BLaER1 treated with 17β-estradiol and CSF1 and Interleukin-3, amounts not matched to agents 10 nM and 100 nM (cell line): Measurements from ENCODE around the gene FKBP8.
A peak's percentile ranks its signal among the peaks of the same experiment; 100 is the strongest.

Experiments used
- H3K27ac ChIP-seq, 11 experiments: shearing (Covaris generic); formaldehyde crosslinking; 2 replicates each; pipeline ENCODE4 v1.8.1; 2022
- H3K27me3 ChIP-seq, 11 experiments: shearing (Covaris generic); formaldehyde crosslinking; 2 replicates each; pipeline ENCODE4 v1.8.1; 2022
- H3K36me3 ChIP-seq, 11 experiments: shearing (Covaris generic); formaldehyde crosslinking; 2 replicates each; pipeline ENCODE4 v1.8.1; 2022
- H3K4me1 ChIP-seq, 10 experiments: shearing (Covaris generic); formaldehyde crosslinking; 2 replicates each; pipeline ENCODE4 v1.8.1; 2022
- H3K4me2 ChIP-seq, 11 experiments: shearing (Covaris generic); formaldehyde crosslinking; 2 replicates each; pipeline ENCODE4 v1.8.1; 2022
- H3K4me3 ChIP-seq, 10 experiments: shearing (Covaris generic); formaldehyde crosslinking; 2 replicates each; pipeline ENCODE4 v1.8.1; 2022
- H3K9ac ChIP-seq, 11 experiments: shearing (Covaris generic); formaldehyde crosslinking; 2 replicates each; pipeline ENCODE4 v1.8.1; 2022
- H3K9me3 ChIP-seq, 11 experiments: shearing (Covaris generic); formaldehyde crosslinking; replicated peaks in 1 of 11; 2 replicates each; pipeline ENCODE4 v1.8.1; 2022
- H4K20me1 ChIP-seq, 11 experiments: shearing (Covaris generic); formaldehyde crosslinking; 2 replicates each; pipeline ENCODE4 v1.8.1; 2022
- Cebpa-rat ChIP-seq, 11 experiments: shearing (Covaris generic); IDR thresholded peaks; 2 replicates each; pipeline ENCODE4 v1.8.1; 2022

Gene FKBP8

DNA sequence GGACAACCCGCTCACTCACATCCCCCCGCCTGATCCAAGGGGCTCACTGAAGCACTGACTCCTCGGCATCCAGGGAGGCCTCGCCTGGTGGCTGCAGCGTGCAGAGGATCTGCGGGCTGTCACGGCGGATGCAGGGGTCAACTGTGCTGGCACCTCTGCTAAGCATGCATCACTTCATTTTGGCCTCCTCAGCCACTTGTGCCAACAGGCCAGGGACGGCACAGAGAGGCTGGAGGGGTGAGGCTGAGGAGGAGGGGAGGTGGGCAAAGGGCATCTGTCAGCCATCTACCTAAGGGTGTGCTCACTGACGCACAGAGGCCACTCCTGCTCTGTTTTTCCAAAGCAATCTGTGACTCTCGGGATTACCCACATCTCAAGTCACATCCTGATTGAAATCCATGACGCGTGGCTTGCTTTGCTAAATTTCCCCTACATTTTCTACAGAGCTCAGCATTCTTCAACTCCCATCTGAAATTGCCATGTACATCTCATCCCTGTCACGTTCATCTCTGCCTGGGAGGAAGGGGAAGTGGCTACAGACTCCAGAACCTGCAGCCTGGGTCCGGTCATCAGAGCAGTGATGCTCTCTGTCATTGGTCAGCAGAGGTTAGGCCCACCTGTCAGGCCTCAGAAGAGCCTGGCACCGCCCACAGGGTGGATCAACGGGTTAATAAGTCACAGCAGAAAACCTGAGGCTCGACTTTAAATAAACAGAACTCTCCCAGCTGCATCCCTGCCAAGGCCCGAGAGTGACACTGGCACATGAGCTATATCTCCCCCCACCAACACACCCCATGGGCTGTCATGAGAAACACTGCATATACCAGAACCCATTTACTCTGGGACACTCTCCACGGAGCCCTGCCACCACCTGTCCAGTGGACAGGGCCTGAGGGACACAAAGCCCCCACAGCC, 39.1 kb downstream of the FKBP8 start:
- peaks cover 98 to 100% (median 100%) of the 10 kb centered on the region in 11 experiments for H4K20me1 ChIP-seq
- H3K36me3 ChIP-seq = peaks cover 0 to 35% (median 0%) of the 10 kb centered on the region in 11 experiments; a peak in 7 of 22 replicates
- no peaks in the 10 kb centered on the region for H3K27me3 ChIP-seq
- no peak; a peak in 1 of 22 replicates for TF ChIP-seq Cebpa-rat (IDR thresholded peaks at IDR 0.05)
- H3K9me3 ChIP-seq = no peaks in the 10 kb centered on the region
- H3K9ac ChIP-seq = peak overlapping the region; percentile 46 to 79 (median 57); a peak in 21 of 22 replicates
- peak overlapping the region; percentile 15 to 74 (median 68); a peak in 15 of 22 replicates for H3K27ac ChIP-seq
- peak overlapping the region; percentile 90 to 98 (median 96) for H3K4me2 ChIP-seq
- peaks cover 100% of the 10 kb centered on the region in 10 experiments for H3K4me1 ChIP-seq
- H3K4me3 ChIP-seq = peak overlapping the region in 4 of 10 experiments; percentile 8 to 52 (median 32); a peak in 7 of 20 replicates

GRCh38 chr19:18503337-18503970, 39.9 kb downstream of the FKBP8 start:
- Histone ChIP-seq H3K27ac (peak overlapping the region; percentile 33 to 74 (median 66); a peak in 21 of 22 replicates), H3K36me3 (peaks cover 0 to 27% (median 0%) of the 10 kb centered on the region in 11 experiments; a peak in 7 of 22 replicates), H3K27me3 (no peaks in the 10 kb centered on the region), H3K9me3 (no peaks in the 10 kb centered on the region), H3K4me3 (peak overlapping the region in 5 of 10 experiments; percentile 8 to 52 (median 27); a peak in 10 of 20 replicates), H3K9ac (peak overlapping the region; percentile 46 to 71 (median 57)), H4K20me1 (peaks cover 98 to 100% (median 100%) of the 10 kb centered on the region in 11 experiments), H3K4me2 (peak overlapping the region; percentile 90 to 98 (median 96)), H3K4me1 (peaks cover 100% of the 10 kb centered on the region in 10 experiments)
- no peak for TF ChIP-seq Cebpa-rat (IDR thresholded peaks at IDR 0.05)

DNA sequence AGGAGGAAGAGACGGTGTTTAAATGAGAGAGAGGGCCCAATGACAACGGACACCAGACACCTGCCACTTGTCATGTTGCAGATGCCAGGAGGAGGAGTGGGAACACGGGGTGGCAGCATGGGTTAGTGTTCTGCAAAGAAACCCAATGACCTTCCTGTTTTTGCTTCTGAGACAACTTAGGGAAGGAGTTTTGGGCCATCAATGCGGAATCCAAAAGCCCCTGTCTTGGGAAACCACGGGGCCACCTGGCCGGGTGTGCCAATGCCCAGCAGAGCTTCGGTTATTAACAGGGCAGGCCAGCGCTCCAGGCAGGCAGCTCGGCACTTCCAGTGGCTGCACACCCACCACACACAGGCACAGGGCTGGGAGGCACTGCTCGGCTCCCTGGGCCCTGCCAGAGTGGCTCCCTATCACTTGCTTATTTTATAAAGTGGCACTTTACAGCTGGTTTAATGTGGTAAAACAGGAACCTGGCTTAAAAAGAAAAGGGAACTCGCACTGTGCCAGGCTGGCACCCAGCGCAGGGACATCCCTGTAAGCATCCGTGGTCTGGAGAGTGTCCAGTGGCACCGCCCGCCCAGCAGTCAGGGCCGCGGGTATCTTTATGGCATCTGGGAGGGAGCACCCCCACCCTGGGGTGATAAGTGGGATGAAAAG, 40.6 kb downstream of the FKBP8 start:
- Histone ChIP-seq H3K27ac (peak overlapping the region; percentile 33 to 74 (median 66); a peak in 21 of 22 replicates), H3K9ac (peak overlapping the region; percentile 46 to 71 (median 57)), H3K4me2 (peak overlapping the region; percentile 90 to 98 (median 96)), H3K4me1 (peaks cover 100% of the 10 kb centered on the region in 10 experiments), H3K36me3 (peaks cover 0 to 20% (median 0%) of the 10 kb centered on the region in 11 experiments; a peak in 7 of 22 replicates), H3K4me3 (peak overlapping the region in 5 of 10 experiments; percentile 8 to 52 (median 30); a peak in 10 of 20 replicates), H3K9me3 (no peaks in the 10 kb centered on the region), H4K20me1 (peaks cover 98 to 100% (median 100%) of the 10 kb centered on the region in 11 experiments), H3K27me3 (no peaks in the 10 kb centered on the region)
- TF ChIP-seq Cebpa-rat (IDR thresholded peaks at IDR 0.05) = no peak

DNA sequence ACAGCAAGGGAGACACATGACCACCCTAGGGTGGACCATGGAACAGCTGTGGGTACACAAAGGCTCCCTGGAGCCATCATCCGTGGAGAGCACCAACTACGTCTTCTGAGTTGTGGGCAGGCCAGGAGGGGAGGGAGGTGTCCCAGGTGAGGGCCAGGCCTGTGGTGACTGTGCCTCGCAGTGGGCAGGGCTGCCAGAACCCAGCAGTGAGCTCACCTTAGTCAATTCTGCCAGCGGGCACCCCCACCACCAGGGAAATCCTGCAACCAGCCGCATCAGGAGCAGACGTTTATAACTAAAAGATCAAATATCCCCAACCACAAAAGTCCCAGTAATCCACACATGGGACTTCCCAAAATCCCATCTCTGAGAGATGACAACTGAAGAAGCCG, 41.1 kb downstream of the FKBP8 start:
- Histone ChIP-seq H3K27me3 (no peaks in the 10 kb centered on the region), H3K36me3 (peaks cover 0 to 15% (median 0%) of the 10 kb centered on the region in 11 experiments; a peak in 4 of 22 replicates), H3K9ac (peak overlapping the region; percentile 46 to 71 (median 57); a peak in 21 of 22 replicates), H4K20me1 (peaks cover 97 to 100% (median 100%) of the 10 kb centered on the region in 11 experiments), H3K27ac (peak overlapping the region; percentile 33 to 74 (median 66)), H3K9me3 (no peaks in the 10 kb centered on the region), H3K4me1 (peaks cover 100% of the 10 kb centered on the region in 10 experiments), H3K4me2 (peak overlapping the region; percentile 90 to 98 (median 96)), H3K4me3 (peak overlapping the region in 6 of 10 experiments; percentile 8 to 52 (median 24); a peak in 12 of 20 replicates)
- TF ChIP-seq Cebpa-rat (IDR thresholded peaks at IDR 0.05) = no peak

DNA sequence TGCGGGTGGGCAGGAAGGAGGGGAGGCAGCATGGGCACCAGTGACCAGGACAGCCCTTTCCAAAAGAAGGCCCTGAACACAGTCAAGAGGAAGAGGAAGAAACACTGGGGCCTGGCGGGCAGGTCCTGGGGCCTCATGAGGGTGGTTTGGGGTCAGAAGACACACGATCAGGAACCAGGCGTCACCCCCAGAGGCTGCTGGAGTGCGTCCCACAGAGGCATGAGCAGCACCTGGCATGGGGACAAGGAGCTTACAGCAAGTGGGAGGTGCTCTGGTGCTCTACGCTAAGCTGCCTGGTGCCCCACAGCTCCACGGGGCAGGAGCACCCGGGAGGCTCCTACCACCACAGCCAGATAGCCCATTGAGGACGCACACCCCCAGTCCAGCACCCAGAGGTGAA, 41.5 kb downstream of the FKBP8 start:
- Histone ChIP-seq H3K4me1 (peaks cover 100% of the 10 kb centered on the region in 10 experiments), H3K9ac (peak overlapping the region; percentile 46 to 71 (median 57); a peak in 21 of 22 replicates), H3K36me3 (peaks cover 0 to 13% (median 0%) of the 10 kb centered on the region in 11 experiments; a peak in 3 of 22 replicates), H3K4me3 (peak overlapping the region in 6 of 10 experiments; percentile 8 to 52 (median 24); a peak in 11 of 20 replicates), H4K20me1 (peaks cover 94 to 100% (median 100%) of the 10 kb centered on the region in 11 experiments), H3K27me3 (no peaks in the 10 kb centered on the region), H3K9me3 (no peaks in the 10 kb centered on the region), H3K4me2 (peak overlapping the region; percentile 90 to 98 (median 96)), H3K27ac (peak overlapping the region; percentile 33 to 74 (median 66))
- TF ChIP-seq Cebpa-rat (IDR thresholded peaks at IDR 0.05) = no peak

GRCh38 chr19:18501351-18501750, 42.0 kb downstream of the FKBP8 start:
- peaks cover 0 to 13% (median 0%) of the 10 kb centered on the region in 11 experiments; a peak in 3 of 22 replicates for H3K36me3 ChIP-seq
- H3K27me3 ChIP-seq = no peaks in the 10 kb centered on the region
- H3K9me3 ChIP-seq = no peaks in the 10 kb centered on the region
- peak overlapping the region; percentile 46 to 71 (median 57); a peak in 17 of 22 replicates for H3K9ac ChIP-seq
- peak overlapping the region; percentile 90 to 98 (median 96) for H3K4me2 ChIP-seq
- peak overlapping the region in 1 of 10 experiments; percentile 52; a peak in 3 of 20 replicates for H3K4me3 ChIP-seq
- H4K20me1 ChIP-seq = peaks cover 92 to 100% (median 100%) of the 10 kb centered on the region in 11 experiments
- no peak for TF ChIP-seq Cebpa-rat (IDR thresholded peaks at IDR 0.05)
- peak overlapping the region in 10 of 11 experiments; percentile 33 to 74 (median 68); a peak in 19 of 22 replicates for H3K27ac ChIP-seq
- H3K4me1 ChIP-seq = peaks cover 100% of the 10 kb centered on the region in 10 experiments

GRCh38 chr19:18500799-18501198, 42.6 kb downstream of the FKBP8 start:
- Histone ChIP-seq H3K4me2 (peak overlapping the region; percentile 90 to 98 (median 96)), H4K20me1 (peaks cover 92 to 100% (median 100%) of the 10 kb centered on the region in 11 experiments), H3K4me1 (peaks cover 100% of the 10 kb centered on the region in 10 experiments), H3K27ac (peak overlapping the region in 9 of 11 experiments; percentile 57 to 74 (median 69); a peak in 16 of 22 replicates), H3K9ac (peak overlapping the region in 10 of 11 experiments; percentile 12 to 71 (median 47); a peak in 15 of 22 replicates), H3K4me3 (no peak overlapping the region; a peak in 1 of 20 replicates), H3K9me3 (no peaks in the 10 kb centered on the region), H3K36me3 (peaks cover 0 to 14% (median 0%) of the 10 kb centered on the region in 11 experiments; a peak in 3 of 22 replicates), H3K27me3 (no peaks in the 10 kb centered on the region)
- TF ChIP-seq Cebpa-rat (IDR thresholded peaks at IDR 0.05) = no peak
